SH-SY5Y (cell line): ENCODE measurements around the gene RAB25.

Experiments
- GATA2 ChIP-seq: IDR thresholded peaks from 2 replicates; pipeline ENCODE4 v1.6.1; 2011; ENCODE audit warnings: mild to moderate bottlenecking, low read depth, low read length
- GATA3 ChIP-seq: IDR thresholded peaks from 2 replicates; pipeline ENCODE4 v1.6.1; 2011; ENCODE audit warnings: low read depth, mild to moderate bottlenecking, low read length, moderate library complexity

DNA sequence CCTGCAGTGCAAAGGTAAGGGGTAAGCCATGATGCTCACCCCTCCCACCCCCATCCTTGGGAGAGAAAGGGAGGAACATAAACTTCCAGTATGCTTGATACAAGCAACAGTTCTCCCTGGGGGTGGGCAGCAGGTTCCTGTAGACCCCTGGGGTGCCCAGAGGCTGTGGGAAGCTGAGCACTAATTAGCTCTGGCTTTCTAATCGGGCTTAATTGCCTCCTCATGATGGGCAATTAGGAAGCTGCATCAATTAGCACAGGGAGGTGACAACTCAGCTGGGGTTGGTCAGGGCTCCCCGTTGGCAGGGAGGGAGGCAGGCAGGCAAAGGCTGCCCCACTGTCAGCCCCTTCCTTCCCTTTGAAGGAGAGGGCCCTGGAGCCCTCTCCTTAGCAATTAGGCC lies 37.8 kb downstream of the RAB25 start:
- TF ChIP-seq GATA2 (no peak), GATA3 (no peak)
